Measurements from ENCODE around the gene HECTD4.

DNA sequence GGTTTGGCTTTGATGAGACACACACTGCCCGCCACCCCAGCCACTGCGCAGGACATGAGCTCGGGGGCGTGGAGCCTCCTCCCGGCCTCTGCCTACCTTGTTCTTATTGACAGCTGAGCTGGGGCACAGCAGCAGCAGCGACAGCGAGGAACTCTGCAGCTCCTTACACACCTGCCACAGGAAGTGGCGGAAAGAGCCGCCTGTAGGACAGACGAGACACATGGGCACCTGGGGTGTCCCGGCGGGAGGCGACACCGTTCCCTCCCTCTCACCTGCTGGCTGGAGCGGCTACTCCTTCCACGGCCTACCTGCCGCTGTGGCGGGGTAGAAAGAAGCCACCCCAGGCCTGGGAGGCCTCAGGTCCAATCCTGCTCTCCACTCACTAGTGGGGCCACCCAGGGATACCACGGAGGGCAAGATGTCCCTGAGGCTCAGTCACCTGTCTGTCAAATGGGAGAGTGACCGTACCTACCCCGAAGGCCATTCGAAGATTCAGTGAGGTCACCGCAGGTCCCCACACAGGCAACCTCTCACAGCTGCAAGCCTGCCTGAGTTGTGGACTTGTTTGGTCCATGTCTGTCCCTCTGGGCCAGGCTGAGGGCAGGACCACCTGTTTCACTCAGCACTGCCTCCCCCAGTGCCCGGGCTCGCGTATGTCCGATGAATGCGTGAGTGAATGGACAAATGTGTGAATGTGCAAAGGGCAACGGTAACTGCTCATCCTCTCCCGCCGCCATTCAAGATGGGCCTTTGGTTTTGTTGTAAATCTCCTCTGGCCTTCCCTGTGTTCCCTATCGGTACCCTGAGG, 214.3 kb downstream of the HECTD4 start:
- TF ChIP-seq, protein P1, sequence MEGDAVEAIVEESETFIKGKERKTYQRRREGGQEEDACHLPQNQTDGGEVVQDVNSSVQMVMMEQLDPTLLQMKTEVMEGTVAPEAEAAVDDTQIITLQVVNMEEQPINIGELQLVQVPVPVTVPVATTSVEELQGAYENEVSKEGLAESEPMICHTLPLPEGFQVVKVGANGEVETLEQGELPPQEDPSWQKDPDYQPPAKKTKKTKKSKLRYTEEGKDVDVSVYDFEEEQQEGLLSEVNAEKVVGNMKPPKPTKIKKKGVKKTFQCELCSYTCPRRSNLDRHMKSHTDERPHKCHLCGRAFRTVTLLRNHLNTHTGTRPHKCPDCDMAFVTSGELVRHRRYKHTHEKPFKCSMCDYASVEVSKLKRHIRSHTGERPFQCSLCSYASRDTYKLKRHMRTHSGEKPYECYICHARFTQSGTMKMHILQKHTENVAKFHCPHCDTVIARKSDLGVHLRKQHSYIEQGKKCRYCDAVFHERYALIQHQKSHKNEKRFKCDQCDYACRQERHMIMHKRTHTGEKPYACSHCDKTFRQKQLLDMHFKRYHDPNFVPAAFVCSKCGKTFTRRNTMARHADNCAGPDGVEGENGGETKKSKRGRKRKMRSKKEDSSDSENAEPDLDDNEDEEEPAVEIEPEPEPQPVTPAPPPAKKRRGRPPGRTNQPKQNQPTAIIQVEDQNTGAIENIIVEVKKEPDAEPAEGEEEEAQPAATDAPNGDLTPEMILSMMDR (conservative IDR thresholded peaks at IDR 0.05), result no peak
- no peak for TF ChIP-seq EZH2 (IDR thresholded peaks at IDR 0.05; ENCODE audit: low read depth)

Measured in PC-9 (cell line).